SK-N-SH (cell line): ENCODE data around the gene C3orf85. TPM values are rescaled to one million over a fixed set of nuclear protein-coding genes. Genes with fewer than 3 reads are reported as not detected.

ENCODE experiments used
- CTCF ChIA-PET: fragments of 300-600, 350-600 bp; formaldehyde crosslinking; extraction: SDS; loops from one replicate; lab custom pipeline; 2021; lab: Yijun Ruan, JAX
- POLR2A ChIA-PET: fragments of 350-600 bp; sonication (Branson Sonifier 250); formaldehyde crosslinking; extraction: SDS; loops from one replicate; lab custom pipeline; 2020; ENCODE audit warnings: antibody characterized with exemption, inconsistent platforms; lab: Yijun Ruan, JAX
- DNase-seq: peaks from one replicate; pipeline ENCODE4 v3.0.0; 2012
- H2AFZ ChIP-seq: fragments of 200-600 bp; sonication (generic); 2 replicates; pipeline ENCODE4 v1.8.1; 2016; ENCODE audit warnings: antibody characterized with exemption, mild to moderate bottlenecking, low read depth
- H3F3A ChIP-seq: fragments of 200-600 bp; sonication (generic); replicated peaks from 2 replicates; pipeline ENCODE3; 2016; ENCODE audit warnings: antibody characterized with exemption, mild to moderate bottlenecking; ENCODE audit not compliant: insufficient read depth
- H3K27ac ChIP-seq, 2 experiments: fragments of 200-500 bp in 1 of 2; fragments of 200-600 bp in 1 of 2; sonication (Bioruptor generic) in 1 of 2; sonication (generic), shearing (Covaris generic) in 1 of 2; 2 replicates each; pipeline versions ENCODE4 v1.5.1 to v1.6.1; 2014 to 2016; ENCODE audit warnings: low read depth in 2 of 2, inconsistent platforms in 1 of 2, low read length in 1 of 2, mild to moderate bottlenecking in 1 of 2, mixed read lengths in 1 of 2
- H3K27me3 ChIP-seq: fragments of 200-600 bp; sonication (generic), shearing (Covaris generic); 2 replicates; pipeline ENCODE4 v1.6.1; 2016; ENCODE audit warnings: mixed run types; ENCODE audit not compliant: insufficient read depth
- H3K36me3 ChIP-seq, 2 experiments: fragments of 200-500 bp in 1 of 2; fragments of 200-600 bp in 1 of 2; sonication (Bioruptor generic) in 1 of 2; sonication (generic) in 1 of 2; replicated peaks in 1 of 2; 2 replicates each; pipeline versions ENCODE3 to v1.5.1; 2014 to 2016; ENCODE audit warnings: low read length in 1 of 2, mild to moderate bottlenecking in 1 of 2; ENCODE audit not compliant: insufficient read depth in 2 of 2, control insufficient read depth in 1 of 2
- H3K4me1 ChIP-seq, 2 experiments: fragments of 200-500 bp in 1 of 2; fragments of 200-600 bp in 1 of 2; sonication (Bioruptor generic) in 1 of 2; sonication (generic), shearing (Covaris generic) in 1 of 2; 2 replicates each; pipeline versions ENCODE4 v1.5.1 to v1.6.1; 2014 to 2016; ENCODE audit warnings: low read depth in 1 of 2, low read length in 1 of 2, mixed run types in 1 of 2; ENCODE audit not compliant: insufficient read depth in 2 of 2, control insufficient read depth in 1 of 2
- H3K4me2 ChIP-seq: fragments of 200-600 bp; sonication (generic), shearing (Covaris generic); 2 replicates; pipeline ENCODE4 v1.6.1; 2017; ENCODE audit warnings: mixed run types
- H3K4me3 ChIP-seq, 2 experiments: fragments of 200-500 bp in 1 of 2; fragments of 200-600 bp in 1 of 2; sonication (Bioruptor generic) in 1 of 2; sonication (generic), shearing (Covaris generic) in 1 of 2; 2 replicates each; pipeline versions ENCODE4 v1.5.1 to v1.8.1; 2014 to 2016; ENCODE audit warnings: low read depth in 2 of 2, inconsistent platforms in 1 of 2, low read length in 1 of 2, mild to moderate bottlenecking in 1 of 2, mixed read lengths in 1 of 2, moderate library complexity in 1 of 2
- H3K79me2 ChIP-seq: fragments of 200-600 bp; sonication (generic); 2 replicates; pipeline ENCODE4 v1.8.1; 2017; ENCODE audit warnings: mild to moderate bottlenecking; ENCODE audit not compliant: insufficient read depth
- H3K9ac ChIP-seq: fragments of 200-600 bp; sonication (generic); 2 replicates; pipeline ENCODE4 v1.6.1; 2017; ENCODE audit warnings: mixed run types
- H3K9me2 ChIP-seq: fragments of 200-600 bp; sonication (generic); 2 replicates; pipeline ENCODE4 v1.6.1; 2017; ENCODE audit warnings: mixed run types
- H3K9me3 ChIP-seq: fragments of 200-600 bp; sonication (generic); 2 replicates; pipeline ENCODE4 v1.6.1; 2017; ENCODE audit warnings: mixed run types, mild to moderate bottlenecking, moderate library complexity
- H4K20me1 ChIP-seq: fragments of 200-600 bp; sonication (generic); 2 replicates; pipeline ENCODE4 v1.6.1; 2017; ENCODE audit warnings: mild to moderate bottlenecking, mixed run types; ENCODE audit not compliant: insufficient read depth
- CHD2 ChIP-seq: fragments of 150-350 bp; IDR thresholded peaks from 2 replicates; pipeline ENCODE4 v1.6.1; 2018; ENCODE audit warnings: low read length; ENCODE audit not compliant: partially characterized antibody
- FOSL2 ChIP-seq: IDR thresholded peaks from 2 replicates; pipeline ENCODE4 v1.4.0; 2012; ENCODE audit warnings: low read depth, mild to moderate bottlenecking, moderate library complexity, borderline replicate concordance
- FOXJ3 ChIP-seq: sonication (generic); formaldehyde crosslinking; IDR thresholded peaks from 2 replicates; pipeline ENCODE4 v1.5.1; 2020; ENCODE audit warnings: mild to moderate bottlenecking, missing genetic modification reagents
- GABPA ChIP-seq: IDR thresholded peaks from 2 replicates; pipeline ENCODE4 v1.4.0; 2012; ENCODE audit warnings: low read depth, mild to moderate bottlenecking
- GATA2 ChIP-seq: sonication (generic); formaldehyde crosslinking; IDR thresholded peaks from 2 replicates; pipeline ENCODE4 v1.5.0; 2020; ENCODE audit warnings: mild to moderate bottlenecking, missing genetic modification reagents
- IRF3 ChIP-seq: fragments of 150-350 bp; IDR thresholded peaks from 2 replicates; pipeline ENCODE4 v1.6.1; 2016; ENCODE audit warnings: mild to moderate bottlenecking, low read depth, low read length
- NFIC ChIP-seq: IDR thresholded peaks from 2 replicates; pipeline ENCODE4 v1.4.0; 2012; ENCODE audit warnings: borderline replicate concordance
- RAD21 ChIP-seq: IDR thresholded peaks from 2 replicates; pipeline ENCODE4 v1.6.1; 2012; ENCODE audit warnings: mild to moderate bottlenecking, low read length
- RXRA ChIP-seq: IDR thresholded peaks from 2 replicates; pipeline ENCODE4 v1.4.0; 2012; ENCODE audit warnings: low read depth, mild to moderate bottlenecking, borderline replicate concordance
- SMC3 ChIP-seq: IDR thresholded peaks from 2 replicates; pipeline ENCODE4 v1.6.1; 2012; ENCODE audit warnings: low read depth, low read length, improper control_type of control experiment
- USF1 ChIP-seq: IDR thresholded peaks from 2 replicates; pipeline ENCODE4 v1.4.0; 2012; ENCODE audit warnings: low read depth, borderline replicate concordance
- WGBS: methylation state at CpG from one replicate; pipeline ENCODE4 v1.1.6; 2017; ENCODE audit warnings: low lambda C conversion rate; 5-methylcytosine and 5-hydroxymethylcytosine counted together
- polyA plus RNA-seq, 3 experiments: library from polyadenylated mRNA; depleted of rRNA; stranded (reverse); fragments of >200 nt; gene quantifications; 2 replicates each; pipeline ENCODE4 v1.2.3, GENCODE V29; 2012
- TF ChIP-seq, protein P1 (sequence below): IDR thresholded peaks from 2 replicates; pipeline ENCODE4 v1.4.0; 2012; ENCODE audit warnings: low read depth, borderline replicate concordance
- TF ChIP-seq, protein P2 (sequence below): fragments of 200-600 bp; sonication (generic); IDR thresholded peaks from 2 replicates; pipeline ENCODE4 v1.6.1; 2017; ENCODE audit warnings: antibody characterized with exemption, mild to moderate bottlenecking, moderate library complexity

Gene C3orf85, protein sequence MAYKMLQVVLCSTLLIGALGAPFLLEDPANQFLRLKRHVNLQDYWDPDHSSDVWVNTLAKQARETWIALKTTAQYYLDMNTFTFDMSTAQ
- not detected in 2 replicates for polyA plus RNA-seq (2012; rRNA removed)
- polyA plus RNA-seq (2012; cell fraction: cytosol; rRNA removed): not detected in 2 replicates
- polyA plus RNA-seq (2012; cell fraction: nucleus; rRNA removed): not detected in 2 replicates

DNA sequence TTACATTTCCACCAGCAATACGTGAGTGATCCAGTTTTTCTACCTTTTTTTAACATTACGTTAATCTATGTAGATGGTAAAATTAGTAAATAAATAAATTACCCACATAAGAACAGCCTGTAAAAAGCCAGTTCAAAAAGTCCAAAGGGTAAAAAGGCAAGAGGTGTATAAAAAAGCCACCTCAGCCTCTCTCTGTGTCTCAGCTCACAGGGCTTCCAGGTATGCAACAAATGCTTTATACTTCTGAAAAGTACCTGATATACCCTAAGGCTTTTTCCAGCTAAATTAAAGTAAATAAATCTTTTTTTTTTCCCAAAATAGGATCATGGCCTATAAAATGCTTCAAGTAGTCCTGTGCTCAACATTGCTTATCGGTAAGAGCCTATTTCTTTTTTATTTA is at the start of gene C3orf85:
Gene C3orf85 (plus strand): TSS at position 197 of the 400 bp plus-strand sequence. CDS start 129 bp downstream, at position 326.
- no peaks in the 10 kb centered on the region for H3K79me2 ChIP-seq
- CTCF ChIA-PET: no interaction called here
- H3K4me2 ChIP-seq: no peak within 1 kb of the TSS
- TF ChIP-seq CHD2: no peak
- TF ChIP-seq, protein P1, sequence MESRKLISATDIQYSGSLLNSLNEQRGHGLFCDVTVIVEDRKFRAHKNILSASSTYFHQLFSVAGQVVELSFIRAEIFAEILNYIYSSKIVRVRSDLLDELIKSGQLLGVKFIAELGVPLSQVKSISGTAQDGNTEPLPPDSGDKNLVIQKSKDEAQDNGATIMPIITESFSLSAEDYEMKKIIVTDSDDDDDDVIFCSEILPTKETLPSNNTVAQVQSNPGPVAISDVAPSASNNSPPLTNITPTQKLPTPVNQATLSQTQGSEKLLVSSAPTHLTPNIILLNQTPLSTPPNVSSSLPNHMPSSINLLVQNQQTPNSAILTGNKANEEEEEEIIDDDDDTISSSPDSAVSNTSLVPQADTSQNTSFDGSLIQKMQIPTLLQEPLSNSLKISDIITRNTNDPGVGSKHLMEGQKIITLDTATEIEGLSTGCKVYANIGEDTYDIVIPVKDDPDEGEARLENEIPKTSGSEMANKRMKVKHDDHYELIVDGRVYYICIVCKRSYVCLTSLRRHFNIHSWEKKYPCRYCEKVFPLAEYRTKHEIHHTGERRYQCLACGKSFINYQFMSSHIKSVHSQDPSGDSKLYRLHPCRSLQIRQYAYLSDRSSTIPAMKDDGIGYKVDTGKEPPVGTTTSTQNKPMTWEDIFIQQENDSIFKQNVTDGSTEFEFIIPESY: no peak
- no peak for TF ChIP-seq RXRA
- TF ChIP-seq FOXJ3: no peak
- TF ChIP-seq SMC3: no peak
- no peak for TF ChIP-seq NFIC
- TF ChIP-seq RAD21: no peak
- no peak for TF ChIP-seq GABPA
- no peak for TF ChIP-seq GATA2 (CRISPR knock-in tag)
- no peak for TF ChIP-seq FOSL2
- no peak for TF ChIP-seq USF1
- no peak for TF ChIP-seq IRF3
- TF ChIP-seq, protein P2, sequence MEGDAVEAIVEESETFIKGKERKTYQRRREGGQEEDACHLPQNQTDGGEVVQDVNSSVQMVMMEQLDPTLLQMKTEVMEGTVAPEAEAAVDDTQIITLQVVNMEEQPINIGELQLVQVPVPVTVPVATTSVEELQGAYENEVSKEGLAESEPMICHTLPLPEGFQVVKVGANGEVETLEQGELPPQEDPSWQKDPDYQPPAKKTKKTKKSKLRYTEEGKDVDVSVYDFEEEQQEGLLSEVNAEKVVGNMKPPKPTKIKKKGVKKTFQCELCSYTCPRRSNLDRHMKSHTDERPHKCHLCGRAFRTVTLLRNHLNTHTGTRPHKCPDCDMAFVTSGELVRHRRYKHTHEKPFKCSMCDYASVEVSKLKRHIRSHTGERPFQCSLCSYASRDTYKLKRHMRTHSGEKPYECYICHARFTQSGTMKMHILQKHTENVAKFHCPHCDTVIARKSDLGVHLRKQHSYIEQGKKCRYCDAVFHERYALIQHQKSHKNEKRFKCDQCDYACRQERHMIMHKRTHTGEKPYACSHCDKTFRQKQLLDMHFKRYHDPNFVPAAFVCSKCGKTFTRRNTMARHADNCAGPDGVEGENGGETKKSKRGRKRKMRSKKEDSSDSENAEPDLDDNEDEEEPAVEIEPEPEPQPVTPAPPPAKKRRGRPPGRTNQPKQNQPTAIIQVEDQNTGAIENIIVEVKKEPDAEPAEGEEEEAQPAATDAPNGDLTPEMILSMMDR: no peak
- TF ChIP-seq, all 33 proteins: peak for 0
- Histone ChIP-seq H2AFZ (no peak within 1 kb of the TSS), H4K20me1 (no peaks in the 10 kb centered on the region), H3K9me3 (no peaks in the 10 kb centered on the region), H3F3A (no peaks in the 10 kb centered on the region), H3K4me1 (no peaks in the 10 kb centered on the region), H3K27me3 (no peaks in the 10 kb centered on the region), H3K9me2 (no peaks in the 10 kb centered on the region), H3K36me3 (no peaks in the 10 kb centered on the region), H3K4me3 (no peak within 1 kb of the TSS), H3K27ac (no peak within 1 kb of the TSS), H3K9ac (no peak within 1 kb of the TSS)
- WGBS: 38% methylated on average over 3 of the region's 3 CpGs
- POLR2A ChIA-PET: no interaction called here
- DNase-seq: no peak
